ENCODE measurements around the gene ACTA1.

Gene ACTA1

GRCh38 chr1:229456016-229456415, 22.1 kb upstream of the ACTA1 start:
- no peak for DNase-seq (ENCODE audit: low read depth)
- no peak overlapping the region for H3K4me3 ChIP-seq (ENCODE audit: low read length)
- TF ChIP-seq CTCF (IDR thresholded peaks at IDR 0.05; ENCODE audit: insufficient read depth, low read depth, low read length, missing control alignments) = no peak

GRCh38 chr1:229454056-229454455, 20.2 kb upstream of the ACTA1 start:
- no peak for TF ChIP-seq CTCF (IDR thresholded peaks at IDR 0.05; ENCODE audit: insufficient read depth, low read depth, low read length, missing control alignments)

GRCh38 chr1:229452956-229453801, 19.3 kb upstream of the ACTA1 start:
- peak; percentile 83 for TF ChIP-seq CTCF (IDR thresholded peaks at IDR 0.05; ENCODE audit: insufficient read depth, low read depth, low read length, missing control alignments)
- peak; percentile 54 for DNase-seq (ENCODE audit: low read depth)
- H3K4me3 ChIP-seq (ENCODE audit: low read length) = no peak overlapping the region

More at GRCh38 chr1:229454056-229454455, 20.2 kb upstream of the ACTA1 start:
- no peak for DNase-seq (ENCODE audit: low read depth)
- H3K4me3 ChIP-seq (ENCODE audit: low read length) = no peak overlapping the region

GRCh38 chr1:229448845-229449244, 15.0 kb upstream of the ACTA1 start:
- no peak overlapping the region for H3K4me3 ChIP-seq (ENCODE audit: low read length)
- DNase-seq (ENCODE audit: low read depth) = no peak
- TF ChIP-seq CTCF (IDR thresholded peaks at IDR 0.05; ENCODE audit: insufficient read depth, low read depth, low read length, missing control alignments) = no peak

- H3K4me3 ChIP-seq (ENCODE audit: low read length) = no peak overlapping the region
- no peak for DNase-seq (ENCODE audit: low read depth)
- TF ChIP-seq CTCF (IDR thresholded peaks at IDR 0.05; ENCODE audit: insufficient read depth, low read depth, low read length, missing control alignments) = no peak
Measured at GRCh38 chr1:229448354-229448753, 14.5 kb upstream of the ACTA1 start.

- TF ChIP-seq CTCF (IDR thresholded peaks at IDR 0.05; ENCODE audit: insufficient read depth, low read depth, low read length, missing control alignments) = no peak
- H3K4me3 ChIP-seq (ENCODE audit: low read length) = no peak overlapping the region
- DNase-seq (ENCODE audit: low read depth) = no peak
Measured at GRCh38 chr1:229447809-229448252, 13.9 kb upstream of the ACTA1 start.

- no peak for TF ChIP-seq CTCF (IDR thresholded peaks at IDR 0.05; ENCODE audit: insufficient read depth, low read depth, low read length, missing control alignments)
- DNase-seq (ENCODE audit: low read depth) = no peak
- no peak overlapping the region for H3K4me3 ChIP-seq (ENCODE audit: low read length)
Measured at GRCh38 chr1:229445828-229446227, 11.9 kb upstream of the ACTA1 start.
